ENCODE results near the gene MUCL3. TPM values are rescaled to one million over a fixed set of nuclear protein-coding genes. Genes with fewer than 3 reads are reported as not detected.
"Not testable (repeated sequence)": the region's sequence is repeated elsewhere in the genome, so short reads cannot be mapped to it uniquely, and the experiment has no call there.

MUCL3 gene
- total RNA-seq, 1 donor from 2014 or later, result under 0.01 TPM

DNA sequence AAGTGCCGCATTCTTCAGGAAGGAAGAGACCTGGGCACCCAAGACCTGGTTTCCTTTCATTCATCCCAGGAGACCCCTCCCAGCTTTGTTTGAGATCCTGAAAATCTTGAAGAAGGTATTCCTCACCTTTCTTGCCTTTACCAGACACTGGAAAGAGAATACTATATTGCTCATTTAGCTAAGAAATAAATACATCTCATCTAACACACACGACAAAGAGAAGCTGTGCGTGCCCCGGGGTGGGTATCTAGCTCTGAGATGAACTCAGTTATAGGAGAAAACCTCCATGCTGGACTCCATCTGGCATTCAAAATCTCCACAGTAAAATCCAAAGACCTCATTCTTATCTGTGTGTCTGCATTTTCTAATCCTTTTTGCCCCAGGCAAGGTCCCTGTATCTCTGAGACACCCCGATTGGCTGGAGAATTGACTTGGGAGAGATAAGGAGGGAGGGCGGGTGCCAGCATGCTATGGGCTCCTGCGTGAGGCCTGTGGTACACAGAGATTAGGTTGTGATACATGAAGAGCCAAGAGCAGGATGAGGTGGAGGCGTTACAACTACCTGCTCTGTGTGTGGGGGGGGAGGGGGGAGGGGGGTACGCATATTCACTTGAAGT, 47.5 kb downstream of the MUCL3 start:
- H3K27me3 ChIP-seq (ENCODE audit: control insufficient read depth, insufficient read depth, low read length), result no peaks in the 10 kb centered on the region
- TF ChIP-seq, protein P1, sequence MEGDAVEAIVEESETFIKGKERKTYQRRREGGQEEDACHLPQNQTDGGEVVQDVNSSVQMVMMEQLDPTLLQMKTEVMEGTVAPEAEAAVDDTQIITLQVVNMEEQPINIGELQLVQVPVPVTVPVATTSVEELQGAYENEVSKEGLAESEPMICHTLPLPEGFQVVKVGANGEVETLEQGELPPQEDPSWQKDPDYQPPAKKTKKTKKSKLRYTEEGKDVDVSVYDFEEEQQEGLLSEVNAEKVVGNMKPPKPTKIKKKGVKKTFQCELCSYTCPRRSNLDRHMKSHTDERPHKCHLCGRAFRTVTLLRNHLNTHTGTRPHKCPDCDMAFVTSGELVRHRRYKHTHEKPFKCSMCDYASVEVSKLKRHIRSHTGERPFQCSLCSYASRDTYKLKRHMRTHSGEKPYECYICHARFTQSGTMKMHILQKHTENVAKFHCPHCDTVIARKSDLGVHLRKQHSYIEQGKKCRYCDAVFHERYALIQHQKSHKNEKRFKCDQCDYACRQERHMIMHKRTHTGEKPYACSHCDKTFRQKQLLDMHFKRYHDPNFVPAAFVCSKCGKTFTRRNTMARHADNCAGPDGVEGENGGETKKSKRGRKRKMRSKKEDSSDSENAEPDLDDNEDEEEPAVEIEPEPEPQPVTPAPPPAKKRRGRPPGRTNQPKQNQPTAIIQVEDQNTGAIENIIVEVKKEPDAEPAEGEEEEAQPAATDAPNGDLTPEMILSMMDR (IDR thresholded peaks at IDR 0.05; ENCODE audit: insufficient read depth, low read length, severe bottlenecking), result no peak
- H3K36me3 ChIP-seq (ENCODE audit: control insufficient read depth, insufficient read depth, low read length), result no peaks in the 10 kb centered on the region
- no peak overlapping the region for H3K4me3 ChIP-seq (ENCODE audit: low read depth, low read length)
- FAIRE-seq (no peak), DNase-seq (ENCODE audit: low read depth) (peak; percentile 7)

DNA sequence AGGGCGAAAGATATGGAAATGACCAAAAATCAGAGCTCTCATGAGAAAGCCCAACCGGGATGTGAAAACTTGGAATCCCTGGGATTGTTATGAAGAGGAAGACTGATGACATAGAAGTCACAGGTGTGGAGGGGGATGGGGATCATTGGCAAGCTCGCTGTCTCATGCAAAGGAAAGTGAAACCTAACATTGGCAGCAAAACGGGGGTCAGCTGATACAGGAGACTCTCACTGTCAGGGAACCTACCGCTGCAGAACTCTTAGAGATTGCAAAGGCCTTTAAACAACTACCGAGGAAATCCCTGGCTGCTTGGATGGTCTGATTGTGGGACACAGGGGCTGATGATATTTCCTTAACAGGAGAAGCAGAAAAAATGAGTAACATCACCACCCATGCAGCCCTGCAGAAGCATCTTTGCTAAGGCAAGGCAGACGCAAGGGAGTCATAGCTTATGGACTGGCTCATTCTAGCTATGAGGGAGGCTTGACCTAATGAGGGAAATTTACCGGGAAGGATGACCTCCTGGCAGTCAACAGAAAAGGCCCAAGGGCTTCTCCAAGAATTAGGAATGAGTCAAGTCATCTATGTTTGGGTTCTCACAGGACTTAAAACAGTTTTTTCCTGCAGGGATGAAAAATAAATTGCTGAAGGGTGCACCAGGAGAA, 49.8 kb downstream of the MUCL3 start:
- DNase-seq (ENCODE audit: low read depth), result no peak

GRCh38 chr6:30991891-30992290, 51.1 kb downstream of the MUCL3 start:
- Histone ChIP-seq H3K27me3 (ENCODE audit: control insufficient read depth, insufficient read depth, low read length) (no peaks in the 10 kb centered on the region), H3K4me3 (ENCODE audit: low read depth, low read length) (no peak overlapping the region), H3K36me3 (ENCODE audit: control insufficient read depth, insufficient read depth, low read length) (no peaks in the 10 kb centered on the region)
- FAIRE-seq (no peak), DNase-seq (ENCODE audit: low read depth) (no peak)
- TF ChIP-seq, protein P1 (IDR thresholded peaks at IDR 0.05; ENCODE audit: insufficient read depth, low read length, severe bottlenecking), result no peak

More for the DNA sequence above, 49.8 kb downstream of the MUCL3 start:
- Histone ChIP-seq H3K27me3 (ENCODE audit: control insufficient read depth, insufficient read depth, low read length) (no peaks in the 10 kb centered on the region), H3K4me3 (ENCODE audit: low read depth, low read length) (no peak overlapping the region), H3K36me3 (ENCODE audit: control insufficient read depth, insufficient read depth, low read length) (no peaks in the 10 kb centered on the region)
- TF ChIP-seq, protein P1 (IDR thresholded peaks at IDR 0.05; ENCODE audit: insufficient read depth, low read length, severe bottlenecking), result no peak
- FAIRE-seq, result no peak

GRCh38 chr6:30997301-30997700, 56.5 kb downstream of the MUCL3 start:
- FAIRE-seq, result no peak
- no peaks in the 10 kb centered on the region for H3K36me3 ChIP-seq (ENCODE audit: control insufficient read depth, insufficient read depth, low read length)
- H3K27me3 ChIP-seq (ENCODE audit: control insufficient read depth, insufficient read depth, low read length), result no peaks in the 10 kb centered on the region
- TF ChIP-seq, protein P1 (IDR thresholded peaks at IDR 0.05; ENCODE audit: insufficient read depth, low read length, severe bottlenecking), result no peak
- H3K4me3 ChIP-seq (ENCODE audit: low read depth, low read length), result no peak overlapping the region
- DNase-seq (ENCODE audit: low read depth), result no peak

DNA sequence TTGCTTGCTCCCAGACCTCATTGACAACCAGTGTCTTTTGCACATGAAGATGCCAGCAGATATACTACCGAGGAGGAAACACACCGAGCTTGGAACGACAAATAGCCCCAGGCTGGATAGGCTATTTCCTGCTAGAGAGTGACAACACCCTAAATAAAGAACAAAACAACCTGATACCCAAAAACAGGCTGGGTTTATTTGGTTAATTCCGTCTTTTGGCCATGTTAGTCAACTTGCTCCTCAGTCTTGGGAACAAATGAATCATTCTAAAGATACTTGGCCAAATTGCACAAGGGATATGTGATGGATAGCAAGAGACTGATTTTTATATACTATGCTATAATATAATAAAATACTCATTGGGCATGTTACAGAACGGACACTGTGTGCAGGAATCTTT, 58.0 kb downstream of the MUCL3 start:
- TF ChIP-seq, protein P1 (IDR thresholded peaks at IDR 0.05; ENCODE audit: insufficient read depth, low read length, severe bottlenecking), result no peak
- H3K36me3 ChIP-seq (ENCODE audit: control insufficient read depth, insufficient read depth, low read length), result no peaks in the 10 kb centered on the region

GRCh38 chr6:31000067-31000860, 59.5 kb downstream of the MUCL3 start:
- not testable (repeated sequence) for H3K4me3 ChIP-seq (ENCODE audit: low read depth, low read length)

More for the DNA sequence above, 58.0 kb downstream of the MUCL3 start:
- Histone ChIP-seq H3K4me3 (ENCODE audit: low read depth, low read length) (no peak overlapping the region), H3K27me3 (ENCODE audit: control insufficient read depth, insufficient read depth, low read length) (no peaks in the 10 kb centered on the region)
- FAIRE-seq, result no peak
- DNase-seq (ENCODE audit: low read depth), result peak; percentile 72

More at GRCh38 chr6:31000067-31000860, 59.5 kb downstream of the MUCL3 start:
- not testable (repeated sequence) for H3K27me3 ChIP-seq (ENCODE audit: control insufficient read depth, insufficient read depth, low read length); FAIRE-seq; DNase-seq (ENCODE audit: low read depth); H3K36me3 ChIP-seq (ENCODE audit: control insufficient read depth, insufficient read depth, low read length)
